H7 (cell line): ENCODE results near the gene ARSG. TPM values are rescaled to one million over a fixed set of nuclear protein-coding genes. Genes with fewer than 3 reads are reported as not detected.

Source experiments
- DNase-seq: peaks from one replicate; pipeline ENCODE4 v3.0.0; 2012
- H3K27me3 ChIP-seq: 2 replicates; pipeline ENCODE4 v1.6.0; 2011; ENCODE audit warnings: mild to moderate bottlenecking, low read length; ENCODE audit not compliant: control insufficient read depth, insufficient read depth
- H3K36me3 ChIP-seq: replicated peaks from 2 replicates; pipeline ENCODE4 v1.5.1; 2011; ENCODE audit warnings: low read length; ENCODE audit not compliant: control insufficient read depth, insufficient read depth
- H3K4me3 ChIP-seq: 2 replicates; pipeline ENCODE4 v1.5.1; 2011; ENCODE audit warnings: low read depth, mild to moderate bottlenecking, control low read depth, low read length, moderate library complexity; ENCODE audit not compliant: insufficient read depth
- total RNA-seq: library from RNA; depleted of rRNA; stranded (reverse); fragments of >200 nt; shearing (Covaris generic); gene quantifications from 2 replicates; pipeline ENCODE4 v1.2.3, GENCODE V29; 2014

The ARSG gene
- total RNA-seq, 1 experiment from 2014 or later, result 15.7 TPM

- H3K36me3 ChIP-seq, result no peaks in the 10 kb centered on the region
- H3K4me3 ChIP-seq, result no peak overlapping the region
- DNase-seq, result no peak
- H3K27me3 ChIP-seq, result no peaks in the 10 kb centered on the region
Observed at GRCh38 chr17:68379177-68379510, 87.8 kb downstream of the ARSG start.

GRCh38 chr17:68379692-68380677 lies 88.7 kb downstream of the ARSG start:
- no peak overlapping the region for H3K4me3 ChIP-seq
- no peaks in the 10 kb centered on the region for H3K27me3 ChIP-seq
- H3K36me3 ChIP-seq, result no peaks in the 10 kb centered on the region
- DNase-seq, result no peak

- no peak for DNase-seq
- Histone ChIP-seq H3K27me3 (no peaks in the 10 kb centered on the region), H3K4me3 (no peak overlapping the region), H3K36me3 (no peaks in the 10 kb centered on the region)
Observed at GRCh38 chr17:68381076-68381900, 90.0 kb downstream of the ARSG start.

GRCh38 chr17:68382582-68383085 lies 91.3 kb downstream of the ARSG start:
- no peaks in the 10 kb centered on the region for H3K27me3 ChIP-seq
- H3K4me3 ChIP-seq, result no peak overlapping the region
- H3K36me3 ChIP-seq, result no peaks in the 10 kb centered on the region
- DNase-seq, result no peak

GRCh38 chr17:68383120-68383442 lies 91.8 kb downstream of the ARSG start:
- Histone ChIP-seq H3K4me3 (no peak overlapping the region), H3K27me3 (no peaks in the 10 kb centered on the region)

GRCh38 chr17:68383443-68384321 lies 92.4 kb downstream of the ARSG start:
- no peak for DNase-seq
- Histone ChIP-seq H3K27me3 (no peaks in the 10 kb centered on the region), H3K36me3 (no peaks in the 10 kb centered on the region), H3K4me3 (no peak overlapping the region)

More at GRCh38 chr17:68383120-68383442, 91.8 kb downstream of the ARSG start:
- H3K36me3 ChIP-seq, result no peaks in the 10 kb centered on the region
- no peak for DNase-seq

GRCh38 chr17:68384471-68384870 lies 93.2 kb downstream of the ARSG start:
- DNase-seq, result no peak
- H3K27me3 ChIP-seq, result no peaks in the 10 kb centered on the region

GRCh38 chr17:68384941-68385340 lies 93.6 kb downstream of the ARSG start:
- DNase-seq, result no peak
- no peak overlapping the region for H3K4me3 ChIP-seq

More at GRCh38 chr17:68384471-68384870, 93.2 kb downstream of the ARSG start:
- Histone ChIP-seq H3K36me3 (no peaks in the 10 kb centered on the region), H3K4me3 (no peak overlapping the region)

GRCh38 chr17:68385490-68386215 lies 94.4 kb downstream of the ARSG start:
- no peaks in the 10 kb centered on the region for H3K36me3 ChIP-seq
- no peak overlapping the region for H3K4me3 ChIP-seq
- no peak for DNase-seq
- H3K27me3 ChIP-seq, result no peaks in the 10 kb centered on the region

More at GRCh38 chr17:68384941-68385340, 93.6 kb downstream of the ARSG start:
- no peaks in the 10 kb centered on the region for H3K27me3 ChIP-seq
- no peaks in the 10 kb centered on the region for H3K36me3 ChIP-seq

- no peak overlapping the region for H3K4me3 ChIP-seq
- no peaks in the 10 kb centered on the region for H3K36me3 ChIP-seq
- H3K27me3 ChIP-seq, result no peaks in the 10 kb centered on the region
- DNase-seq, result no peak
Observed at GRCh38 chr17:68387435-68388218, 96.3 kb downstream of the ARSG start.

- Histone ChIP-seq H3K4me3 (no peak overlapping the region), H3K36me3 (no peaks in the 10 kb centered on the region), H3K27me3 (no peaks in the 10 kb centered on the region)
- DNase-seq, result no peak
Observed at GRCh38 chr17:68389041-68389440, 97.7 kb downstream of the ARSG start.

GRCh38 chr17:68390888-68391545 lies 99.7 kb downstream of the ARSG start:
- DNase-seq, result no peak
- no peak overlapping the region for H3K4me3 ChIP-seq
- H3K27me3 ChIP-seq, result no peaks in the 10 kb centered on the region
- H3K36me3 ChIP-seq, result no peaks in the 10 kb centered on the region
